Brain microvascular endothelial cell (primary cell): Measurements from ENCODE around the gene TMEM151B.
A peak's percentile ranks its signal among the peaks of the same experiment; 100 is the strongest.

ENCODE experiments used
- DNase-seq: peaks from one replicate; pipeline ENCODE4 v3.0.0-alpha.2; 2020
- H3K27ac ChIP-seq: fragments of 250-450 bp; sonication (Bioruptor Pico); 2 replicates; pipeline ENCODE4 v1.5.1; 2020; ENCODE audit warnings: mild to moderate bottlenecking, moderate library complexity
- H3K27me3 ChIP-seq: fragments of 250-450 bp; sonication (Bioruptor Pico); replicated peaks from 2 replicates; pipeline ENCODE4 v1.5.1; 2020; ENCODE audit warnings: mild to moderate bottlenecking
- H3K36me3 ChIP-seq: fragments of 250-450 bp; sonication (Bioruptor Pico); replicated peaks from 2 replicates; pipeline ENCODE4 v1.5.1; 2020; ENCODE audit warnings: mild to moderate bottlenecking
- H3K4me3 ChIP-seq: 2 replicates; pipeline ENCODE4 v1.5.1; 2011; ENCODE audit warnings: low read depth, mild to moderate bottlenecking, control low read depth, low read length, moderate library complexity
- in situ Hi-C: cut with HindIII; loops from 2 replicates; pipeline ENCODE4 v1.10.0; 2017; ENCODE audit warnings: low sequenced_read_pairs, low pct_ligation_motif_present
- TF ChIP-seq, protein P1 (sequence below): IDR thresholded peaks from 2 replicates; pipeline ENCODE4 v1.5.1; 2011; ENCODE audit warnings: low read depth, mild to moderate bottlenecking, moderate library complexity, low read length, control low read depth, inconsistent platforms; ENCODE audit errors: missing control alignments

TMEM151B gene

DNA sequence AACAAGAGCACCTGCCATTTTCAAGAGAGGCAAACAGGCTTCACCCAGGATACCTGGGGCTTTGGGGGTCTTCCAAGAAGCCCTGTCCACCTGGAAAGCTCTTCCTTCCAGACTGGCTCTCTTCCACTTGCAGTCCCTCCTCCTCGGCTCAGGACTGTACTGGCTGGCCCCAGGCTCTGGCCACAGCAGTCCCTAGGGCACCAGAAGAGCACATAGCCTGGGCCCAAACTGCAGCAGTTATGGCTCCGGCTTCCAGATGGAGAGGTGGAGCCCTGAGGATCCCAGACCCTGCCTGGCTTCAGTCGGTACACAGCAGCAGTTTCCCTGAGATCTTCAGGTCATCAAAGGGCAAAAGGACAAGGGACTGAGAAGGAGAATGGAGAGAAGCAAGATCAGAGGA is 11.3 kb upstream of the TMEM151B start:
- Histone ChIP-seq H3K27me3 (no peaks in the 10 kb centered on the region), H3K4me3 (no peak overlapping the region), H3K36me3 (peaks cover 23% of the 10 kb centered on the region), H3K27ac (no peak overlapping the region)
- in situ Hi-C loops = no loop called here
- no peak for DNase-seq
- TF ChIP-seq, protein P1, sequence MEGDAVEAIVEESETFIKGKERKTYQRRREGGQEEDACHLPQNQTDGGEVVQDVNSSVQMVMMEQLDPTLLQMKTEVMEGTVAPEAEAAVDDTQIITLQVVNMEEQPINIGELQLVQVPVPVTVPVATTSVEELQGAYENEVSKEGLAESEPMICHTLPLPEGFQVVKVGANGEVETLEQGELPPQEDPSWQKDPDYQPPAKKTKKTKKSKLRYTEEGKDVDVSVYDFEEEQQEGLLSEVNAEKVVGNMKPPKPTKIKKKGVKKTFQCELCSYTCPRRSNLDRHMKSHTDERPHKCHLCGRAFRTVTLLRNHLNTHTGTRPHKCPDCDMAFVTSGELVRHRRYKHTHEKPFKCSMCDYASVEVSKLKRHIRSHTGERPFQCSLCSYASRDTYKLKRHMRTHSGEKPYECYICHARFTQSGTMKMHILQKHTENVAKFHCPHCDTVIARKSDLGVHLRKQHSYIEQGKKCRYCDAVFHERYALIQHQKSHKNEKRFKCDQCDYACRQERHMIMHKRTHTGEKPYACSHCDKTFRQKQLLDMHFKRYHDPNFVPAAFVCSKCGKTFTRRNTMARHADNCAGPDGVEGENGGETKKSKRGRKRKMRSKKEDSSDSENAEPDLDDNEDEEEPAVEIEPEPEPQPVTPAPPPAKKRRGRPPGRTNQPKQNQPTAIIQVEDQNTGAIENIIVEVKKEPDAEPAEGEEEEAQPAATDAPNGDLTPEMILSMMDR = no peak

DNA sequence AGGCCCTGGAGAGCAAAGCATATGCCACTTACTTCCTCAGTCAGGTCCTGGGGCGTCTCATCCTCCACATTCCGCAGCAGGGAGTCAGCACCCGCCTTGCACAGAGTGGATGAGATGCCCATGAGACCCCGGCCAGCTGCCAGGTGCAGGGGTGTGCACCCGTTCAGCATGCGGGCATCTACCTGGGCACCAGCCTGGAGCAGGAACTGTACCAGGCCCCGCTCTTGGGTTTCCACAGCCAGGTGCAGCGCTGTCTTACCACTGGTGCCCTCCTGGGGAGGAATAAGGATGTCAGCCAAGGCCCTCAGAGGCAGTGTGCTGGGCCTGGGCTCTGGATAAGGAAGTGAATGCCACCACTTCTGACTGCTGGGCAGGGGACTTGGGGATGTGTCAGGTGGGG is 10.2 kb upstream of the TMEM151B start:
- in situ Hi-C loops = no loop called here
- TF ChIP-seq, protein P1 = no peak
- Histone ChIP-seq H3K4me3 (no peak overlapping the region), H3K36me3 (peaks cover 12% of the 10 kb centered on the region), H3K27me3 (no peaks in the 10 kb centered on the region), H3K27ac (no peak overlapping the region)
- DNase-seq = no peak

DNA sequence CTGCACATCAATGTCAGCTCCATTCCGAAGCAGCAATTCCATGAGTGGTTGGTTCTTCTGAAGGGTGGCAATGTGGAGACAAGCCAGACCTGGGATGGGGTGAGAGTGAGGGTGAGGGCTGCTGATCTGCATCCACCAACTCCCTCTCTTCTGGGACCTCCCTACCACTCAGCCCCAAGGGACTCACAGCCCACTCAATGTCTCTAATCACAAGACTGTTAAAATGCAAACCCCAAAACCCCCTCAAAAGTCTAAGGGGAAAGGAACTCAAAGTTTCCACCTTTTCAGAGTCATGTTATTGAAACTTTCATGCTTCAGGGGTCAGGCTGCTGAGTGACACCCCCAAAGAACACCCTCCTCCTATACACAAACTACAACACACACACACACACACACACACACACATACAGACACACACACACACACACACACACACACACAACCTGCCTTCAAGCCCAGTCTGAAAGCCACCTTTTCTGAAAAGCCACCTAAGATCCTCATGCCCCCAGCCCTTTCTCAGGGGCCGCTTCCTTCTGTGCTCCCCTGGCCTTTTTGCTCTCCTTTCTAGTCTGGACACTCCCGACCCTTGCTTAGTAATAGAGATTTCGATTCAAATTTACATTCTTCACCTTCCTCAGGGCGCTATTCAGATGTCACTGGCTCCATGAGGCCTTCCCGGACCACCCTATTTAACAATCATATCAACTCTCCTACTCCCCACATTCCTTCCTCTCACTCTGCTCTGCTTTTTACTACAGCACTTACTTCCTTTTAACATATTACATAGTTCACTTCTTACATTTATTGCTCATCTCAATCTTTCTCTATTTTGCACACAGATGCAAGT is 9.6 kb upstream of the TMEM151B start:
- in situ Hi-C loops = no loop called here
- Histone ChIP-seq H3K4me3 (no peak overlapping the region), H3K27ac (no peak overlapping the region), H3K36me3 (peaks cover 8% of the 10 kb centered on the region), H3K27me3 (no peaks in the 10 kb centered on the region)
- no peak for DNase-seq
- TF ChIP-seq, protein P1 = no peak

DNA sequence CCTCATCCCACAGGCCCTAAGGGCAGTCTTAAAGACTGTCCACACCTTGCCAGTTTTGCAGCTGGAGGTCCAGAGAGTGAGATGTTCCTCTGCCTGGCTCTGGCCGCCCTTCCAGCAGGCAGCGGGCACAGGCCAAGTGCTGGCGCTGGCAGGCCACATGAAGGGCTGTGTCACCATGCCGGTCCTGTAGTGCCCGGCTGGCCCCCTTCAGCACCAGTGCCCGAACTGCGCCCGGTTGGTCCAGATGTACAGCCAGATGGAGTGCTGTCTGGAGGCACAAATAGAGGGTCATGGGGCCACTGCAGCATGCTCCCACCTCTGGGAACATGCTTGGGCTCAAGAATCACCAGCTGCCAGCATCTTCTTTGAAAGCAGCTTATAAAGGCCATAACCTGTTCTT is 8.7 kb upstream of the TMEM151B start:
- H3K36me3 ChIP-seq = peaks cover 8% of the 10 kb centered on the region
- H3K4me3 ChIP-seq = no peak overlapping the region
- no peak overlapping the region for H3K27ac ChIP-seq
- H3K27me3 ChIP-seq = no peaks in the 10 kb centered on the region
- no peak for DNase-seq
- TF ChIP-seq, protein P1 = no peak
- in situ Hi-C loops = no loop called here

DNA sequence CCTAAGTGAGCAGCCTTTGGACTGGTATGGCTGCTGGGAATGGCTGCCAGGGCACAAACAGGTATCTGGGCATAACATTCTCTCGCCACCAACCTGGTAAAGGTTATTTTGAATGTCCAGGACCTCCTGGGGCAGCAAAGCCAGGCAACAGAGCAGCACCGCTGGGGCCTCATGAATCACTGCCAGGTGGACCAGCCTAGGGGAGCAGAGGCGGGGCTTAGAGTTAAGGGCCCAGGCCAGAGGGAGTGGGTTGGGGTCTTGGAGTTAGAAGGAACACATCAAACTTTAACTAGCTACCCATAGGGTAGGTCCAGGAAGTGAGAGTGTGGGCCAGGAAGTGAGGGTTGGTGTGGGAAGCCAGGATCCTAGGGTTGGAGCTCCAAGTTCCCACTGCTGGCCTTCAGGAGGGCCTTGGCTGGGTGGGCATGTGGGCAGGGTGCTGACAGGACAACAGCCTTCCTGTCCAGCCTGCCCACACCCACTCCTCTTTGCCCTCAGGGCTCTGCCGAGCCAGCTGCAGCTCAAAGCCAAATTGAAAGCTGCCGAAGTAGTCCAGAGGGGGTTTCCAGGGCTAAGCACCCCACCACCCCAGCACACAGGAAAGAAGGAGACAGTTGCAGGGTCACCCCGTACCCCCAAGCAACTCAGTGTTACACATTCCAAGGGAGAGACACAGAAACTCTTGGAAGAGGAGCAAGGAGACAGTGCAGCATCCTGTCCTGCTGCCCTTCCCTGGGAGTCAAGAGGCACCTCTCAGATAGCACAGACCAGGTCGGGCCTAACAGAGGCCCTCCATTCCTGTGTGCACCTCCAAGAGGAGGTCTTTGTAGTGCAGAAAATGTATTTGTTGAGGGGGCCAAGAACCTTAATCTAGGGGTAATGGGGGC is 7.5 kb upstream of the TMEM151B start:
- in situ Hi-C loops = no loop called here
- DNase-seq = no peak
- Histone ChIP-seq H3K27me3 (no peaks in the 10 kb centered on the region), H3K4me3 (peak overlapping the region; percentile 3), H3K27ac (no peak overlapping the region), H3K36me3 (peaks cover 8% of the 10 kb centered on the region)
- TF ChIP-seq, protein P1 = no peak
